Stimulated activated naive CD8-positive, alpha-beta T cell treated with anti-CD3 and anti-CD28 coated beads, Interleukin-15, amount 100 ng/mL, for 72 hours (primary cell): Measurements from ENCODE around the gene SGCD.

Experiments used
- ATAC-seq: fragments of 150-1000 bp; cut with Tn5 transposase; 2 replicates; pipeline ENCODE4 v1.10.0; 2021; ENCODE audit warnings: mild to moderate bottlenecking, moderate library complexity
- DNase-seq, 2 donors: peaks; one replicate each; pipeline ENCODE4 v3.0.0; 2021 to 2022
- H3K27ac Mint-ChIP-seq, 2 donors: one replicate each; pipeline ENCODE4 v1.8.0; 2022; ENCODE audit warnings: mild to moderate bottlenecking in 2 of 2, mixed read lengths in 2 of 2, moderate library complexity in 2 of 2
- H3K27me3 Mint-ChIP-seq: one replicate; pipeline ENCODE4 v1.8.0; 2022; ENCODE audit warnings: mixed read lengths
- H3K4me1 Mint-ChIP-seq: one replicate; pipeline ENCODE4 v1.8.0; 2022; ENCODE audit warnings: mild to moderate bottlenecking, mixed read lengths
- H3K4me3 Mint-ChIP-seq, 2 donors: one replicate each; pipeline ENCODE4 v1.8.0; 2022; ENCODE audit warnings: mild to moderate bottlenecking in 2 of 2, mixed read lengths in 2 of 2, moderate library complexity in 1 of 2
- H3K9me3 Mint-ChIP-seq, 2 donors: one replicate each; pipeline ENCODE4 v1.8.0; 2022; ENCODE audit warnings: mixed read lengths in 2 of 2

Gene SGCD

GRCh38 chr5:156409834-156410233, 82.9 kb downstream of the SGCD start:
- Mint-ChIP-seq H3K9me3 (no peaks in the 10 kb centered on the region), H3K27ac (no peak overlapping the region), H3K27me3 (peaks cover 18% of the 10 kb centered on the region), H3K4me1 (no peaks in the 10 kb centered on the region), H3K4me3 (no peak overlapping the region)
- DNase-seq (no peak), ATAC-seq (no peak)

GRCh38 chr5:156411185-156411613, 84.2 kb downstream of the SGCD start:
- peaks cover 18% of the 10 kb centered on the region for H3K27me3 Mint-ChIP-seq
- H3K27ac Mint-ChIP-seq: no peak overlapping the region
- ATAC-seq (no peak), DNase-seq (no peak)
- H3K9me3 Mint-ChIP-seq: no peaks in the 10 kb centered on the region
- H3K4me1 Mint-ChIP-seq: no peaks in the 10 kb centered on the region
- H3K4me3 Mint-ChIP-seq: no peak overlapping the region

GRCh38 chr5:156411957-156412356, 85.0 kb downstream of the SGCD start:
- no peak for ATAC-seq
- Mint-ChIP-seq H3K27ac (no peak overlapping the region), H3K9me3 (no peaks in the 10 kb centered on the region)

GRCh38 chr5:156414391-156414790, 87.4 kb downstream of the SGCD start:
- H3K4me3 Mint-ChIP-seq: no peak overlapping the region
- no peak for DNase-seq
- no peak overlapping the region for H3K27ac Mint-ChIP-seq
- H3K9me3 Mint-ChIP-seq: no peaks in the 10 kb centered on the region
- ATAC-seq: no peak
- peaks cover 6% of the 10 kb centered on the region for H3K27me3 Mint-ChIP-seq
- H3K4me1 Mint-ChIP-seq: no peaks in the 10 kb centered on the region

More at GRCh38 chr5:156411957-156412356, 85.0 kb downstream of the SGCD start:
- Mint-ChIP-seq H3K27me3 (peaks cover 18% of the 10 kb centered on the region), H3K4me1 (no peaks in the 10 kb centered on the region), H3K4me3 (no peak overlapping the region)
- no peak for DNase-seq

- ATAC-seq (no peak), DNase-seq (no peak)
- Mint-ChIP-seq H3K4me1 (no peaks in the 10 kb centered on the region), H3K27ac (no peak overlapping the region), H3K9me3 (no peaks in the 10 kb centered on the region), H3K4me3 (no peak overlapping the region), H3K27me3 (no peaks in the 10 kb centered on the region)
Measured at GRCh38 chr5:156419661-156420060, 92.7 kb downstream of the SGCD start.

GRCh38 chr5:156420665-156421064, 93.7 kb downstream of the SGCD start:
- ATAC-seq: no peak
- no peaks in the 10 kb centered on the region for H3K27me3 Mint-ChIP-seq
- H3K9me3 Mint-ChIP-seq: no peaks in the 10 kb centered on the region
- H3K4me1 Mint-ChIP-seq: no peaks in the 10 kb centered on the region
- H3K27ac Mint-ChIP-seq: no peak overlapping the region
- H3K4me3 Mint-ChIP-seq: no peak overlapping the region
- DNase-seq: no peak

GRCh38 chr5:156421798-156422197, 94.8 kb downstream of the SGCD start:
- H3K27ac Mint-ChIP-seq: no peak overlapping the region
- DNase-seq (no peak), ATAC-seq (no peak)
- H3K4me1 Mint-ChIP-seq: no peaks in the 10 kb centered on the region
- H3K27me3 Mint-ChIP-seq: no peaks in the 10 kb centered on the region
- H3K9me3 Mint-ChIP-seq: no peaks in the 10 kb centered on the region
- H3K4me3 Mint-ChIP-seq: no peak overlapping the region

GRCh38 chr5:156423597-156423996, 96.6 kb downstream of the SGCD start:
- H3K9me3 Mint-ChIP-seq: no peaks in the 10 kb centered on the region
- ATAC-seq: peak; percentile 50
- no peaks in the 10 kb centered on the region for H3K27me3 Mint-ChIP-seq
- H3K4me1 Mint-ChIP-seq: no peaks in the 10 kb centered on the region
- H3K27ac Mint-ChIP-seq: no peak overlapping the region
- no peak for DNase-seq
- no peak overlapping the region for H3K4me3 Mint-ChIP-seq

- no peak for ATAC-seq
- peaks cover 0 to 10% of the 10 kb centered on the region in 2 donors for H3K9me3 Mint-ChIP-seq
- H3K4me1 Mint-ChIP-seq: no peaks in the 10 kb centered on the region
- H3K27me3 Mint-ChIP-seq: peaks cover 19% of the 10 kb centered on the region
- DNase-seq: no peak
- H3K4me3 Mint-ChIP-seq: no peak overlapping the region
- H3K27ac Mint-ChIP-seq: no peak overlapping the region
Measured at GRCh38 chr5:156427315-156427714, 100.4 kb downstream of the SGCD start.

GRCh38 chr5:156431956-156432829, 105.2 kb downstream of the SGCD start:
- no peaks in the 10 kb centered on the region for H3K4me1 Mint-ChIP-seq
- H3K27me3 Mint-ChIP-seq: peaks cover 30% of the 10 kb centered on the region
- DNase-seq (no peak), ATAC-seq (no peak)
- no peak overlapping the region for H3K27ac Mint-ChIP-seq
- no peak overlapping the region for H3K4me3 Mint-ChIP-seq
- H3K9me3 Mint-ChIP-seq: peaks cover 0 to 10% of the 10 kb centered on the region in 2 donors

- no peaks in the 10 kb centered on the region for H3K4me1 Mint-ChIP-seq
- ATAC-seq: no peak
- no peak overlapping the region for H3K4me3 Mint-ChIP-seq
- peaks cover 0 to 10% of the 10 kb centered on the region in 2 donors for H3K9me3 Mint-ChIP-seq
- no peak overlapping the region for H3K27ac Mint-ChIP-seq
- H3K27me3 Mint-ChIP-seq: peaks cover 30% of the 10 kb centered on the region
- no peak for DNase-seq
Measured at GRCh38 chr5:156432830-156433105, 105.8 kb downstream of the SGCD start.

- ATAC-seq (no peak), DNase-seq (no peak)
- H3K4me1 Mint-ChIP-seq: no peaks in the 10 kb centered on the region
- H3K4me3 Mint-ChIP-seq: no peak overlapping the region
- H3K9me3 Mint-ChIP-seq: peaks cover 0 to 10% of the 10 kb centered on the region in 2 donors
- no peak overlapping the region for H3K27ac Mint-ChIP-seq
- H3K27me3 Mint-ChIP-seq: peaks cover 30% of the 10 kb centered on the region
Measured at GRCh38 chr5:156434471-156434870, 107.5 kb downstream of the SGCD start.

GRCh38 chr5:156435101-156435500, 108.1 kb downstream of the SGCD start:
- peaks cover 34% of the 10 kb centered on the region for H3K27me3 Mint-ChIP-seq
- ATAC-seq (no peak), DNase-seq (no peak)
- H3K27ac Mint-ChIP-seq: no peak overlapping the region
- H3K4me3 Mint-ChIP-seq: no peak overlapping the region
- H3K9me3 Mint-ChIP-seq: peaks cover 0 to 9% of the 10 kb centered on the region in 2 donors
- no peaks in the 10 kb centered on the region for H3K4me1 Mint-ChIP-seq

- H3K27me3 Mint-ChIP-seq: peaks cover 15% of the 10 kb centered on the region
- no peaks in the 10 kb centered on the region for H3K9me3 Mint-ChIP-seq
- H3K4me3 Mint-ChIP-seq: no peak overlapping the region
Measured at GRCh38 chr5:156438076-156438475, 111.1 kb downstream of the SGCD start.

GRCh38 chr5:156444753-156445291, 117.9 kb downstream of the SGCD start:
- Mint-ChIP-seq H3K4me1 (no peaks in the 10 kb centered on the region), H3K27ac (no peak overlapping the region), H3K4me3 (no peak overlapping the region), H3K27me3 (peaks cover 50% of the 10 kb centered on the region), H3K9me3 (no peaks in the 10 kb centered on the region)
- DNase-seq: no peak
- ATAC-seq: no peak

More at GRCh38 chr5:156438076-156438475, 111.1 kb downstream of the SGCD start:
- no peak for ATAC-seq
- DNase-seq: no peak
- H3K4me1 Mint-ChIP-seq: no peaks in the 10 kb centered on the region
- no peak overlapping the region for H3K27ac Mint-ChIP-seq

- Mint-ChIP-seq H3K9me3 (no peaks in the 10 kb centered on the region), H3K27me3 (peaks cover 45% of the 10 kb centered on the region), H3K27ac (no peak overlapping the region), H3K4me1 (no peaks in the 10 kb centered on the region), H3K4me3 (no peak overlapping the region)
- no peak for ATAC-seq
- DNase-seq: no peak
Measured at GRCh38 chr5:156446526-156446925, 119.6 kb downstream of the SGCD start.
